ENCODE results near the gene CYB5A. TPM values are rescaled to one million over a fixed set of nuclear protein-coding genes. Genes with fewer than 3 reads are reported as not detected.
"Not testable (repeated sequence)": the region's sequence is repeated elsewhere in the genome, so short reads cannot be mapped to it uniquely, and the experiment has no call there.

The CYB5A gene
- total RNA-seq, 1 donor from 2014 or later = 38.1 TPM

DNA sequence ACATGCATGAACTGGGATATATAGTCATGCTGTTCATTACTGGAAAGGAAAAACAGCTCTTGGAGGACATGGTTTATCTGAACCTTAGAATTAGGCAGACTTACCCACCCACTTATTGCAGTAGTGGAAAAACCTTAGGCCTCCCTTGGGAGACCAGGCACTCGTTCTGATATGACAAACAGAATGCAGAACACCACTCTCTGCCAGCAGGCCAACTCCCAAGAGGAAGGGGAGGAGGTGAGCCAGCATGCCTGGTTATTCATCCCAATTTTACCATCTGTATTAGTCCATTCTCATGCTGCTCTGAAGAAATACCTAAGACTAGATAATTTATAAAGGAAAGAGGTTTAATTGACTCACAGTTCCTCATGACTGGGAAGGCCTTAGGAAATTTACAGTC lies 41.3 kb upstream of the CYB5A start:
- Mint-ChIP-seq H3K4me1 (no peaks in the 10 kb centered on the region), H3K27ac (ENCODE audit: unreplicated experiment) (no peak overlapping the region), H3K9me3 (no peaks in the 10 kb centered on the region), H3K36me3 (ENCODE audit: low read depth) (no peaks in the 10 kb centered on the region), H3K27me3 (ENCODE audit: low read depth) (peaks cover 3% of the 10 kb centered on the region), H3K4me3 (no peak overlapping the region)
- TF ChIP-seq, protein P1, sequence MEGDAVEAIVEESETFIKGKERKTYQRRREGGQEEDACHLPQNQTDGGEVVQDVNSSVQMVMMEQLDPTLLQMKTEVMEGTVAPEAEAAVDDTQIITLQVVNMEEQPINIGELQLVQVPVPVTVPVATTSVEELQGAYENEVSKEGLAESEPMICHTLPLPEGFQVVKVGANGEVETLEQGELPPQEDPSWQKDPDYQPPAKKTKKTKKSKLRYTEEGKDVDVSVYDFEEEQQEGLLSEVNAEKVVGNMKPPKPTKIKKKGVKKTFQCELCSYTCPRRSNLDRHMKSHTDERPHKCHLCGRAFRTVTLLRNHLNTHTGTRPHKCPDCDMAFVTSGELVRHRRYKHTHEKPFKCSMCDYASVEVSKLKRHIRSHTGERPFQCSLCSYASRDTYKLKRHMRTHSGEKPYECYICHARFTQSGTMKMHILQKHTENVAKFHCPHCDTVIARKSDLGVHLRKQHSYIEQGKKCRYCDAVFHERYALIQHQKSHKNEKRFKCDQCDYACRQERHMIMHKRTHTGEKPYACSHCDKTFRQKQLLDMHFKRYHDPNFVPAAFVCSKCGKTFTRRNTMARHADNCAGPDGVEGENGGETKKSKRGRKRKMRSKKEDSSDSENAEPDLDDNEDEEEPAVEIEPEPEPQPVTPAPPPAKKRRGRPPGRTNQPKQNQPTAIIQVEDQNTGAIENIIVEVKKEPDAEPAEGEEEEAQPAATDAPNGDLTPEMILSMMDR (conservative IDR thresholded peaks at IDR 0.05) = no peak
- no peak for DNase-seq (ENCODE audit: low read depth, low spot score)

DNA sequence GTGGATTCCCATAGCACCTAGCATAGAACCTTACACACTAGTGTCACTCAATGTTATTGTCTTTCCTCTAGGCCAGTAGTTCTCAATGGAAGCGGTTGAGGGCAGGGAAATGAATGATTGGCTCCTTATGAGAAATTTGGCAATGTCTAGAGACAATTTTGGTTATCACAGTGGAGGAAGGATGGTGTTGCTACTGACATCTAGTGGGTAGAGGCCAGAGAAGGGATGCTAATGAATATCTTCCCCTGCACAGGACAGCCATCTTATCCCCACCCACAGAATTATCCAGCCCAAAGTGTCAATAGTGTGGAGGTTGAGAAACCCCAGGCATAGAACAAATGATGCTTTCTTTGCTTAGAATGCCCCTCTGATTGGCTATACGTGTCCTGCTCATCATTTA lies 39.6 kb upstream of the CYB5A start:
- TF ChIP-seq, protein P1 (conservative IDR thresholded peaks at IDR 0.05) = peak; percentile 47
- no peaks in the 10 kb centered on the region for H3K9me3 Mint-ChIP-seq
- no peaks in the 10 kb centered on the region for H3K36me3 Mint-ChIP-seq (ENCODE audit: low read depth)
- H3K4me3 Mint-ChIP-seq = no peak overlapping the region
- DNase-seq (ENCODE audit: low read depth, low spot score) = no peak
- no peaks in the 10 kb centered on the region for H3K4me1 Mint-ChIP-seq
- H3K27me3 Mint-ChIP-seq (ENCODE audit: low read depth) = peaks cover 3% of the 10 kb centered on the region
- H3K27ac Mint-ChIP-seq (ENCODE audit: unreplicated experiment) = no peak overlapping the region

DNA sequence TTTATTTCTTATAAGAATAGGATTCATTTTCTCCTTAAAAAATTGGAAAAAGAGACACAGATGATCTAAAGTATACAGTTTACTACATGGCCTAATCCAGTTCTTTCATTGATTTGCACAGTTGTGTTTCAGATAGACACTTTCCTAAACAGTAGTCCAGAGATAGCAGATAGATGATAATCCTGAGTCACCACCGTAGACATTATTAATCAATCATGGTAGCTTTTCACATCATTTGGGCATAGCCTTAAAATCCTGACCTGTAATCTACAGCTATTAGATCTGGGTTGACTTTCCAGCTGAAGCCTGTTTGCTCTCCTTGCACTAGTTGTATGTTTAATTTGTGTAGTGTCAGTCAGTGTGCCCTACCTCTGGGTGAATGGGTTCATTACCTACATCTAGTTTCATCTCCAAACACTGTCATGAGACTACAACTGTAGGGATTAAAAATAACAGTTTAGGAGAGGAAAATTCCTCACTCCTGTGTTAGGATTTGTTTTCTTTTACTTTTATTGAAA lies 38.0 kb upstream of the CYB5A start:
- Mint-ChIP-seq H3K9me3 (no peaks in the 10 kb centered on the region), H3K27me3 (ENCODE audit: low read depth) (peaks cover 3% of the 10 kb centered on the region), H3K4me1 (no peaks in the 10 kb centered on the region), H3K4me3 (no peak overlapping the region), H3K27ac (ENCODE audit: unreplicated experiment) (no peak overlapping the region), H3K36me3 (ENCODE audit: low read depth) (no peaks in the 10 kb centered on the region)
- DNase-seq (ENCODE audit: low read depth, low spot score) = no peak
- TF ChIP-seq, protein P1 (conservative IDR thresholded peaks at IDR 0.05) = no peak

DNA sequence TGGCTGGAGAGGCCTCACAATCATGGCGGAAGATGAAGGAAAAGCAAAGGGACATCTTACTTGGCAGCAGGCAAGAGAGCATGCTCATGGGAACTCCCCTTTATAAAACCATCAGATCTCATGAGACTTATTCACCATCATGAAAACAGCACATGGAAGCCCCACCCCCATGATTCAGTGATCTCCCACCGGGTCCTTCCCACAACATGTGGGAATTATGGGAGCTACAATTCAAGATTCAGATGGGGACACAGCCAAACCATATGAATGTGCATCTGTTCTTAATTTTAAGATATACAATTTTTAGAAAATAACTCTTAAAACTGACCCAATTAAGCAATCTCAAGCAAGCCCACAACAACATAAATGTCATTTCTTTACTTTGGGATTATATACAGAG lies 36.4 kb upstream of the CYB5A start:
- peaks cover 3% of the 10 kb centered on the region for H3K27me3 Mint-ChIP-seq (ENCODE audit: low read depth)
- H3K4me3 Mint-ChIP-seq = no peak overlapping the region
- TF ChIP-seq, protein P1 (conservative IDR thresholded peaks at IDR 0.05) = no peak
- no peaks in the 10 kb centered on the region for H3K4me1 Mint-ChIP-seq
- H3K9me3 Mint-ChIP-seq = no peaks in the 10 kb centered on the region
- no peak for DNase-seq (ENCODE audit: low read depth, low spot score)
- H3K27ac Mint-ChIP-seq (ENCODE audit: unreplicated experiment) = no peak overlapping the region
- H3K36me3 Mint-ChIP-seq (ENCODE audit: low read depth) = no peaks in the 10 kb centered on the region

DNA sequence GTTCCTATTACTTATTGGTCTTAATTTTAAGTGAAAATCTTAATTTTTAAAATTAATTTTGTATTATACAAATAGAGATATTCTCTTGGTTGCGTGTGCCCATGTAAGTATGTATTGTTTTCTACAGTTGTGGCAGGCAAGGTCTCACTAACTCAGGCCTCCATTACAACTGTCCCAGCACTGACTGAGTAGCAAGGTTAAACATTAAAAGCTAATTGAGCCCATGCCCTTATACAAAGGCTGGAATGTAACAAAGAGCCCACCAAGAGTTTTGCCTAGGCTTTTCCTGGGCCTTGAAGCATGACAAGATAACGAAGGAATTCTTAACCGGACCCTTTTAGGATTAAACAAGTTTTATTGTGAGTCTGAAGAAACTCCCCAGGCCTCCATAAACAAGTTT lies 35.0 kb upstream of the CYB5A start:
- H3K27ac Mint-ChIP-seq (ENCODE audit: unreplicated experiment) = not testable (repeated sequence)

DNA sequence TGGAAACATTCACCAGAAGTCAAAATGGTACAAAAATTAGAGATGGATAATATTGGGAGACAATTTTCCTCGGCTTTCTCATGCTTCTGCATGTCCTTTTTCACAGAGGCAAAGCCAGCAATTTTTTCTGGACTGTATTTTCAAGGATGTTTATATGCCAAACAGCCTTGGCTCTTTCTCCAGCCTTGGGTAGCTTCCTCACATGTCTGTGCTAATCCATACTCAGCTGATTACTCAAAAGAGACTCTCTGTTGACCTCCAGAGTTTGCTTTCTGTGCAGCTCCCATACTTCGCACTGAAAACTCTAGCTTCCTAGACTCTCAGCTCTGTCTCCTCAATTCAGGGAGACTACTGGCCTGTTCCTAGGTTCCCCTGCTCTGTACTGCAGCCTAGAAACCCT lies 34.5 kb upstream of the CYB5A start:
- DNase-seq (ENCODE audit: low read depth, low spot score) = no peak
- H3K27me3 Mint-ChIP-seq (ENCODE audit: low read depth) = peaks cover 2% of the 10 kb centered on the region
- TF ChIP-seq, protein P1 (conservative IDR thresholded peaks at IDR 0.05) = no peak
- no peaks in the 10 kb centered on the region for H3K9me3 Mint-ChIP-seq
- no peaks in the 10 kb centered on the region for H3K36me3 Mint-ChIP-seq (ENCODE audit: low read depth)
- no peaks in the 10 kb centered on the region for H3K4me1 Mint-ChIP-seq
- no peak overlapping the region for H3K4me3 Mint-ChIP-seq
- H3K27ac Mint-ChIP-seq (ENCODE audit: unreplicated experiment) = no peak overlapping the region

More for the DNA sequence above, 35.0 kb upstream of the CYB5A start:
- H3K27me3 Mint-ChIP-seq (ENCODE audit: low read depth); DNase-seq (ENCODE audit: low read depth, low spot score); H3K36me3 Mint-ChIP-seq (ENCODE audit: low read depth); H3K9me3 Mint-ChIP-seq; H3K4me3 Mint-ChIP-seq; H3K4me1 Mint-ChIP-seq: not testable (repeated sequence)
